Measurements from ENCODE around the gene LRP1B. TPM values are rescaled to one million over a fixed set of nuclear protein-coding genes. Genes with fewer than 3 reads are reported as not detected.

LRP1B gene
- total and polyA plus RNA-seq, 2 of the 8 experiments (the other 6 are each of a cell fraction or from before 2014, with no cell fraction given), result 0.03 TPM; not detected in 1

DNA sequence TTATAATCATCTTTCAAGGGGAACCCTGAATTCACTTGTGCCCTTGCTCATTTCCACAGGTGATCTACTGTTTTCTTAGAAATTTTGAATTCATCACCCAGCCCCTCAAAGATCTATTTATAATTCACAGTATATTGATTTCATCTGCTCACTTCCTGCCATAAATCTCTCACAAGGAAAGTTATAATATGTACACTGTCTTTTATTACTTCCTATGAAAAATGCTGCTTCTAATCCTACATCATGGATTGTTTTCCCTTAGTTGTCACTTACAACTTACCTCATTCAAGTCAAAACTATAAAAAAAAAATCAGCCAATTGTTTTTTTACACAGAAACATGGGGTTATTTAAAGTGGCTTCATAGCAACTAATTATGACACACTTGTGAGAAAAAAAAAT is 1443.0 kb downstream of the LRP1B start:
- H3K4me1 ChIP-seq (replicated peaks in 1 of 4; ENCODE audit: control insufficient read depth in 3 of 4, insufficient read depth in 4 of 4, low read length in 3 of 4), result no peaks in the 10 kb centered on the region
- H3K18ac ChIP-seq (ENCODE audit: extremely low read depth, low read length), result no peak overlapping the region
- no peak overlapping the region for H3K9ac ChIP-seq (replicated peaks in 1 of 4; ENCODE audit: extremely low read depth in 1 of 4, low read depth in 3 of 4, low read length in 3 of 4)
- no peaks in the 10 kb centered on the region for H3K27me3 ChIP-seq (replicated peaks in 1 of 4; ENCODE audit: control insufficient read depth in 3 of 4, extremely low read depth in 1 of 4, insufficient read depth in 3 of 4, low read length in 3 of 4)
- H2AK5ac ChIP-seq (ENCODE audit: low read depth, low read length), result no peak overlapping the region
- TF ChIP-seq, protein P1, sequence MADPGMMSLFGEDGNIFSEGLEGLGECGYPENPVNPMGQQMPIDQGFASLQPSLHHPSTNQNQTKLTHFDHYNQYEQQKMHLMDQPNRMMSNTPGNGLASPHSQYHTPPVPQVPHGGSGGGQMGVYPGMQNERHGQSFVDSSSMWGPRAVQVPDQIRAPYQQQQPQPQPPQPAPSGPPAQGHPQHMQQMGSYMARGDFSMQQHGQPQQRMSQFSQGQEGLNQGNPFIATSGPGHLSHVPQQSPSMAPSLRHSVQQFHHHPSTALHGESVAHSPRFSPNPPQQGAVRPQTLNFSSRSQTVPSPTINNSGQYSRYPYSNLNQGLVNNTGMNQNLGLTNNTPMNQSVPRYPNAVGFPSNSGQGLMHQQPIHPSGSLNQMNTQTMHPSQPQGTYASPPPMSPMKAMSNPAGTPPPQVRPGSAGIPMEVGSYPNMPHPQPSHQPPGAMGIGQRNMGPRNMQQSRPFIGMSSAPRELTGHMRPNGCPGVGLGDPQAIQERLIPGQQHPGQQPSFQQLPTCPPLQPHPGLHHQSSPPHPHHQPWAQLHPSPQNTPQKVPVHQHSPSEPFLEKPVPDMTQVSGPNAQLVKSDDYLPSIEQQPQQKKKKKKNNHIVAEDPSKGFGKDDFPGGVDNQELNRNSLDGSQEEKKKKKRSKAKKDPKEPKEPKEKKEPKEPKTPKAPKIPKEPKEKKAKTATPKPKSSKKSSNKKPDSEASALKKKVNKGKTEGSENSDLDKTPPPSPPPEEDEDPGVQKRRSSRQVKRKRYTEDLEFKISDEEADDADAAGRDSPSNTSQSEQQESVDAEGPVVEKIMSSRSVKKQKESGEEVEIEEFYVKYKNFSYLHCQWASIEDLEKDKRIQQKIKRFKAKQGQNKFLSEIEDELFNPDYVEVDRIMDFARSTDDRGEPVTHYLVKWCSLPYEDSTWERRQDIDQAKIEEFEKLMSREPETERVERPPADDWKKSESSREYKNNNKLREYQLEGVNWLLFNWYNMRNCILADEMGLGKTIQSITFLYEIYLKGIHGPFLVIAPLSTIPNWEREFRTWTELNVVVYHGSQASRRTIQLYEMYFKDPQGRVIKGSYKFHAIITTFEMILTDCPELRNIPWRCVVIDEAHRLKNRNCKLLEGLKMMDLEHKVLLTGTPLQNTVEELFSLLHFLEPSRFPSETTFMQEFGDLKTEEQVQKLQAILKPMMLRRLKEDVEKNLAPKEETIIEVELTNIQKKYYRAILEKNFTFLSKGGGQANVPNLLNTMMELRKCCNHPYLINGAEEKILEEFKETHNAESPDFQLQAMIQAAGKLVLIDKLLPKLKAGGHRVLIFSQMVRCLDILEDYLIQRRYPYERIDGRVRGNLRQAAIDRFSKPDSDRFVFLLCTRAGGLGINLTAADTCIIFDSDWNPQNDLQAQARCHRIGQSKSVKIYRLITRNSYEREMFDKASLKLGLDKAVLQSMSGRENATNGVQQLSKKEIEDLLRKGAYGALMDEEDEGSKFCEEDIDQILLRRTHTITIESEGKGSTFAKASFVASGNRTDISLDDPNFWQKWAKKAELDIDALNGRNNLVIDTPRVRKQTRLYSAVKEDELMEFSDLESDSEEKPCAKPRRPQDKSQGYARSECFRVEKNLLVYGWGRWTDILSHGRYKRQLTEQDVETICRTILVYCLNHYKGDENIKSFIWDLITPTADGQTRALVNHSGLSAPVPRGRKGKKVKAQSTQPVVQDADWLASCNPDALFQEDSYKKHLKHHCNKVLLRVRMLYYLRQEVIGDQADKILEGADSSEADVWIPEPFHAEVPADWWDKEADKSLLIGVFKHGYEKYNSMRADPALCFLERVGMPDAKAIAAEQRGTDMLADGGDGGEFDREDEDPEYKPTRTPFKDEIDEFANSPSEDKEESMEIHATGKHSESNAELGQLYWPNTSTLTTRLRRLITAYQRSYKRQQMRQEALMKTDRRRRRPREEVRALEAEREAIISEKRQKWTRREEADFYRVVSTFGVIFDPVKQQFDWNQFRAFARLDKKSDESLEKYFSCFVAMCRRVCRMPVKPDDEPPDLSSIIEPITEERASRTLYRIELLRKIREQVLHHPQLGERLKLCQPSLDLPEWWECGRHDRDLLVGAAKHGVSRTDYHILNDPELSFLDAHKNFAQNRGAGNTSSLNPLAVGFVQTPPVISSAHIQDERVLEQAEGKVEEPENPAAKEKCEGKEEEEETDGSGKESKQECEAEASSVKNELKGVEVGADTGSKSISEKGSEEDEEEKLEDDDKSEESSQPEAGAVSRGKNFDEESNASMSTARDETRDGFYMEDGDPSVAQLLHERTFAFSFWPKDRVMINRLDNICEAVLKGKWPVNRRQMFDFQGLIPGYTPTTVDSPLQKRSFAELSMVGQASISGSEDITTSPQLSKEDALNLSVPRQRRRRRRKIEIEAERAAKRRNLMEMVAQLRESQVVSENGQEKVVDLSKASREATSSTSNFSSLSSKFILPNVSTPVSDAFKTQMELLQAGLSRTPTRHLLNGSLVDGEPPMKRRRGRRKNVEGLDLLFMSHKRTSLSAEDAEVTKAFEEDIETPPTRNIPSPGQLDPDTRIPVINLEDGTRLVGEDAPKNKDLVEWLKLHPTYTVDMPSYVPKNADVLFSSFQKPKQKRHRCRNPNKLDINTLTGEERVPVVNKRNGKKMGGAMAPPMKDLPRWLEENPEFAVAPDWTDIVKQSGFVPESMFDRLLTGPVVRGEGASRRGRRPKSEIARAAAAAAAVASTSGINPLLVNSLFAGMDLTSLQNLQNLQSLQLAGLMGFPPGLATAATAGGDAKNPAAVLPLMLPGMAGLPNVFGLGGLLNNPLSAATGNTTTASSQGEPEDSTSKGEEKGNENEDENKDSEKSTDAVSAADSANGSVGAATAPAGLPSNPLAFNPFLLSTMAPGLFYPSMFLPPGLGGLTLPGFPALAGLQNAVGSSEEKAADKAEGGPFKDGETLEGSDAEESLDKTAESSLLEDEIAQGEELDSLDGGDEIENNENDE (IDR thresholded peaks at IDR 0.05; ENCODE audit: insufficient replicate concordance, low read length), result no peak
- no peak overlapping the region for H2BK15ac ChIP-seq (ENCODE audit: low read length)
- H4K5ac ChIP-seq (ENCODE audit: insufficient read length, low read depth, low read length), result no peak overlapping the region
- H3K9me3 ChIP-seq (ENCODE audit: insufficient read depth in 2 of 2, low read depth in 1 of 2, low read length in 1 of 2), result no peaks in the 10 kb centered on the region
- H3K36me3 ChIP-seq (ENCODE audit: control insufficient read depth in 2 of 4, insufficient read depth in 4 of 4, low read length in 3 of 4), result no peaks in the 10 kb centered on the region
- no peak overlapping the region for H2BK5ac ChIP-seq (ENCODE audit: low read depth, low read length)
- H3K27ac ChIP-seq (ENCODE audit: low read depth, low read length), result no peak overlapping the region
- H3K56ac ChIP-seq (replicated peaks; ENCODE audit: insufficient read length, low read depth, low read length), result no peak overlapping the region
- H3K14ac ChIP-seq (ENCODE audit: insufficient read length), result no peak overlapping the region
- no peak overlapping the region for H3K23ac ChIP-seq (ENCODE audit: insufficient read length)
- no peak overlapping the region for H2BK20ac ChIP-seq (ENCODE audit: low read length)
- no peak overlapping the region for H4K8ac ChIP-seq (ENCODE audit: extremely low read depth, insufficient read depth, low read length)
- no peak overlapping the region for H2BK120ac ChIP-seq (replicated peaks; ENCODE audit: low read depth, low read length)
- no peaks in the 10 kb centered on the region for H3K79me2 ChIP-seq (ENCODE audit: control insufficient read depth in 1 of 2, insufficient read depth in 2 of 2, low read length in 2 of 2)
- ChIA-PET CTCF (ENCODE audit: partially characterized antibody) (no interaction called here), POLR2A (ENCODE audit: partially characterized antibody) (no interaction called here)
- no peak overlapping the region for H2AFZ ChIP-seq (ENCODE audit: low read length)
- no peak overlapping the region for H3K4me2 ChIP-seq (ENCODE audit: insufficient read depth in 1 of 2, low read depth in 2 of 2, low read length in 2 of 2)
- H2BK12ac ChIP-seq (ENCODE audit: low read depth, low read length), result no peak overlapping the region
- no peak overlapping the region for H3K4me3 ChIP-seq (ENCODE audit: extremely low read depth in 1 of 4, insufficient read depth in 2 of 4, low read depth in 3 of 4, low read length in 4 of 4)
- H4K20me1 ChIP-seq (replicated peaks in 1 of 2; ENCODE audit: control insufficient read depth in 1 of 2, insufficient read depth in 2 of 2, low read length in 2 of 2), result no peaks in the 10 kb centered on the region
- no peak for DNase-seq (ENCODE audit: low read depth in 1 of 2, low spot score in 2 of 2)
- no peaks in the 10 kb centered on the region for H3K79me1 ChIP-seq (ENCODE audit: low read depth, low read length)
- H4K91ac ChIP-seq (replicated peaks; ENCODE audit: insufficient read length, low read length), result no peak overlapping the region
- no peak overlapping the region for H3K4ac ChIP-seq (replicated peaks; ENCODE audit: insufficient read length, low read depth, low read length)
- no peaks in the 10 kb centered on the region for H3K23me2 ChIP-seq (ENCODE audit: low read depth, low read length)
- no peak for FAIRE-seq

All from H1 (cell line).